ENCODE results near the gene OSGIN1. TPM values are rescaled to one million over a fixed set of nuclear protein-coding genes. Genes with fewer than 3 reads are reported as not detected.

Gene OSGIN1
- total RNA-seq, 1 experiment from 2014 or later = 6.4 TPM

DNA sequence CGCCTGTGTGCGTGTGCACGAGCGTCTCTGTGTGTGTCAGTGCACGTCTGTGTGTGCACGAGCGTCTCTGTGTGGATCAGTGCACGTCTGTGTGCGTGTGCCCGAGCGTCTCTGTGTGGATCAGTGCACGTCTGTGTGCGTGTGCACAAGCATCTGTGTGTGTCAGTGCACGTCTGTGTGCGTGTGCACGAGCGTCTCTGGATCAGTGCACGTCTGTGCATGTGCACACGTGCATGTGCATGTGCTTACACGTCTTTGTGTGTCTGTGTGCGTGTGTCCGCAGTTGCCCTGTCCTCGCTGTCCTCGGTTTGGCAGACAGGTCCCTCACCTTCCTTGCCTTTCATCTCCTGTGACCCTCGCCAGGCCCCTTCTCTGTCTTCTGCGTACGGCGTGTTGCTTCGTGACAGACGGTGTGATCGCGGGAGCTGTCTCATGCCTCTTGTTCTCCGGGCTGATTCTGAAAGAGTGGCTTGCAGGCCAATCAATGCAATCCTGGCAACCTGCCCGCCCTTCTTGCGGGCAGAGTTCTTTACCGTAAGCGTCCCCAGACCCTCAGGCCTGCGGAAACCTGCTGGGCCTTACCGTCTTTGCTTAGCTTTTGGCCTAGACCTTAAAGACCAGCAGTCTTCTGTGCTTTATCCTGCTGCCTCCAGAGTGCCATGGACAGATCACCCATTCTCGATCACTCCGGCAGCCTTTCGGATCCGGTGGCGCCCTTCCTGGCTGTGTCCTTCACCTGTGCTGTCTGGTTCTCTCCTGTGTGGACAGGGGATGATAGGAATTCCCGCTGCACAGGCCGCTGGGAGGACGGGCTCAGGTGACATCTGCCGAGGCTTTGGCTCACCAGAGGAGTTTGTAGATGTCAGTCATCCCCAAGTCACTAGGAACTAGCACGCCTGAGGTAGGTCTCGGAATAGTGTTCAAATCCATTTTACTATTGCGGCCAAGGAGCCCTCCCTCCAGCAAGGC, 35.6 kb upstream of the OSGIN1 start:
- Histone ChIP-seq H3K4me3 (no peak overlapping the region), H3K36me3 (peaks cover 9% of the 10 kb centered on the region), H3K27ac (no peak overlapping the region), H3K27me3 (replicated peaks) (no peaks in the 10 kb centered on the region), H3K9me3 (replicated peaks) (no peaks in the 10 kb centered on the region), H3K4me1 (replicated peaks) (no peaks in the 10 kb centered on the region)
- DNase-seq (ENCODE audit: low read depth in 1 of 2, low spot score in 2 of 2) = no peak

DNA sequence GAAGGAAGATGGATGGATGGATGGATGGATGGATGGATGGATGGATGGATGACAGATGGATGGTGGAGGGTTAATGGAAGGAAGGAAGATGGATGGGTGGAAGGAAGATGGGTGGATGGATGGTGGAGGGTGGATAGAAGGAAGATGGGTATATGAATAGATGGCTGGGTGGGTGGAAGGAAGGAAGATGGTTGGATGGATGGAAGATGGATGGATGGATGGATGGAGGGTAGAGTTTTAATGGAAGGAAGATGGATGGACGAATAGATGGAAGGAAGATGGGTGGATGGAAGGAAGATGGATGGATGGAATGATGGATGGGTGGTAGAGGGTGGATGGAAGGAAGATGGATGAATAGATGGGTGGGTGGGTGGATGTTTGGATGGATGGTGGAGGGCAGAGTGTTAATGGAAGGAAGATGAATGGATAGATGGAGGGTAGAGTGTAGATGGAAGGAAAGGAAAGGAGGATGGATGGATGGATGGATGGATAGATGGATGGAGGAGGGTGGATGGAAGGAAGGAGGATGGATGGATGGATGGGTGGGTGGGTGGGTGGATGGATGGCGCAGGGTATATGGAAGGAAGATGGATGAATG, 32.0 kb upstream of the OSGIN1 start:
- DNase-seq (ENCODE audit: low read depth in 1 of 2, low spot score in 2 of 2) = no peak
- no peak overlapping the region for H3K4me3 ChIP-seq
- peaks cover 6% of the 10 kb centered on the region for H3K36me3 ChIP-seq
- no peaks in the 10 kb centered on the region for H3K9me3 ChIP-seq (replicated peaks)
- H3K27me3 ChIP-seq (replicated peaks) = no peaks in the 10 kb centered on the region
- H3K4me1 ChIP-seq (replicated peaks) = no peaks in the 10 kb centered on the region
- H3K27ac ChIP-seq = no peak overlapping the region

DNA sequence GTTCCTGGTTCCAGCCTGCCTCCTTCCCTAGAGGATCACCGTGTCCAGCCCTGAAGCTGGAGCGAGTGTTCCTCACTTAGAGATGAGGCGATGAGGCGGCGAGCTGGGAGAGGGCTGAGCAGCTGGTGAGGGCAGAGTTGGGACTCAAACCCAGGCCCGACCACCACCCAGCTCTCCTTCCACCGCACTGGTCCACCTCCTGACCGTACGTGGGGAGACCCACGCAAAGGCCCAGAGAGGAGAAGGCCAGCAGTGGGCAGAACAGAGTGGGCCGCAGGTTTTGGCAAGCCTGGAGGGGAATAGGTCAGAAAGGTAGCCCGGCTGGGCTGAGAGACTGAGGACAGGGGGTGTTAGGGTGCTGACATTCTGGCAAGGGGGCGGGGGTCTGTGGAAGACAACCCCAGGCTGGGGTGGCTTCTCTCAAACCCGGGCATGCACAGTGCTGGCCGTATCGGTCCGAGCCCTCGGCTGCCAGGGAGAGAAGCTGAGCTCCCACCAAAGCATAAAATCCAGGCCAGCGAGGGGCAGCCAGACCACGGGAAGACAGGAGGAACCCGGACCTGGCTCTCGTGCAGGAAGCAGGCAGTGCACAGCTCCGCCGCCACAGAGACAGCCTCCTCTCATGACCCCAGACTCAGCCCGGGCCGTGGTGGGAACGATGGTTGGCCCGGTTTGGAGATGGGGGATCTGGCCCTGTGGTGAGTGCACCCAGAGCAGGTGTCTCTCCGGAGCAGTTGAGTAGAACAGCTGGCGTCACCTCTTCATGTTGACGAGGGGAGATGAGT, 29.3 kb upstream of the OSGIN1 start:
- H3K36me3 ChIP-seq = no peaks in the 10 kb centered on the region; the same call in 1 of the 2 replicates
- H3K27me3 ChIP-seq (replicated peaks) = no peaks in the 10 kb centered on the region
- H3K9me3 ChIP-seq (replicated peaks) = no peaks in the 10 kb centered on the region
- no peak overlapping the region for H3K27ac ChIP-seq
- no peak overlapping the region for H3K4me3 ChIP-seq
- no peak for DNase-seq (ENCODE audit: low read depth in 1 of 2, low spot score in 2 of 2)
- peaks cover 8% of the 10 kb centered on the region for H3K4me1 ChIP-seq (replicated peaks)

DNA sequence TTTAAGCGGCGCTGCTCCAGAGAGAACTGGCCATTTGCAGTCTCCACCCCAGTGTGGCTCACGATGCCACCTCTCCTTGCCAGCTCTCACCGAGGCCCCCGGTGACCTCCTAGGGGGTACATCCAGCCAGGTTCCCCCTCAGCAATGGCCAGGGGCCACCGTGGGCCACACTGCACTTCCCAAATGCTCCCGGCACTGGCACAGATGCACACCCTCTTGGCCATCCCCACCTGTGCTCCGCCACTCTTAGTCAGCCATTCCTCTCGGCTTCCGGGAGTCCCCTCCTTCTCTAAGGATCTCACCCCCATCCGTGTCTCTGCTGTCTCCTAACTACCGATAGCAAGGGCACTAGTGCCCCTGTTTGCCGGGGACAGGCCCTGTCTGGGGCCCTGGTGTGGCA, 28.4 kb upstream of the OSGIN1 start:
- Histone ChIP-seq H3K36me3 (no peaks in the 10 kb centered on the region), H3K4me3 (no peak overlapping the region), H3K4me1 (replicated peaks) (peaks cover 8% of the 10 kb centered on the region), H3K27me3 (replicated peaks) (no peaks in the 10 kb centered on the region), H3K27ac (no peak overlapping the region), H3K9me3 (replicated peaks) (no peaks in the 10 kb centered on the region)
- DNase-seq (ENCODE audit: low read depth in 1 of 2, low spot score in 2 of 2) = no peak

DNA sequence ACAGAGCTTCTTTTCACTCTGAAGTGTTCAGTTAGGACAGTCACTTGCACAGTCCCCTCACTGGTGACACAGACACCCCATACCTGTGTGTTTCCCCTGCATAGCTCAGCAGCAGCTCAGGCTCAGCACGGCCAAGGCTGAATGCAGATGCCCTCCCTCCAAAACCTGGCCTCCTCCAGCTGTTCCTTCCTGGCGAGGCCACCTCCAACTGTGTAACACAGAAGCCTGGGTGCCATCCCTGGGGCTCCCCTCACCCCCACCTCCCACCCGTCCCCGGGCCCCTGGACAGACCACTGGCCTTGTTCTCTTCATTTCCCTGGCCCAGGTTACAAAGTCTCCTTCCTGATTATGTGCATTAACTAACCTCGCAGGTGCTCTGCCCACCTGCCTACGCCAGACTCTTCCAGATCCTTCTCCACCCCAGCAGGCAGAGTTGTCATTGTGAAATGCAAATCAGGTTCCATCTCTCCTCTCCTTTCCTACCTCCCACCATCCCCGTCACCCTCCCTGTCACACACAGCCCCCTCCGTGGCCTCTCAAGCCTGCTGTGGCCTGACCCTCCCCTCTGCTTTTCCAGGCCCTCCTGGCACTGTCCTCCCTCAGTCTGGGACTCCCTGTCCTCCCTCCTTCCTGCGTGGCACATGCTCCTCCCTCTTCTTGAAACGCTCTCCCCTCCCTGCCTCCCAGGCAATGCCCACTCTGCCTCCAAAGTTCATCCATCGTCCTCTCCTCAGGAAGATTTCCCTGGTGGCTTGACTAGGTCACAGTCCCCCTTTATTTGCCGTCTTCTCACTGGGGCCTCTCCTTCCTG, 27.7 kb upstream of the OSGIN1 start:
- Histone ChIP-seq H3K36me3 (no peaks in the 10 kb centered on the region), H3K9me3 (replicated peaks) (no peaks in the 10 kb centered on the region), H3K27ac (no peak overlapping the region), H3K4me1 (replicated peaks) (peaks cover 8% of the 10 kb centered on the region), H3K4me3 (no peak overlapping the region), H3K27me3 (replicated peaks) (no peaks in the 10 kb centered on the region)
- DNase-seq (ENCODE audit: low read depth in 1 of 2, low spot score in 2 of 2) = no peak

DNA sequence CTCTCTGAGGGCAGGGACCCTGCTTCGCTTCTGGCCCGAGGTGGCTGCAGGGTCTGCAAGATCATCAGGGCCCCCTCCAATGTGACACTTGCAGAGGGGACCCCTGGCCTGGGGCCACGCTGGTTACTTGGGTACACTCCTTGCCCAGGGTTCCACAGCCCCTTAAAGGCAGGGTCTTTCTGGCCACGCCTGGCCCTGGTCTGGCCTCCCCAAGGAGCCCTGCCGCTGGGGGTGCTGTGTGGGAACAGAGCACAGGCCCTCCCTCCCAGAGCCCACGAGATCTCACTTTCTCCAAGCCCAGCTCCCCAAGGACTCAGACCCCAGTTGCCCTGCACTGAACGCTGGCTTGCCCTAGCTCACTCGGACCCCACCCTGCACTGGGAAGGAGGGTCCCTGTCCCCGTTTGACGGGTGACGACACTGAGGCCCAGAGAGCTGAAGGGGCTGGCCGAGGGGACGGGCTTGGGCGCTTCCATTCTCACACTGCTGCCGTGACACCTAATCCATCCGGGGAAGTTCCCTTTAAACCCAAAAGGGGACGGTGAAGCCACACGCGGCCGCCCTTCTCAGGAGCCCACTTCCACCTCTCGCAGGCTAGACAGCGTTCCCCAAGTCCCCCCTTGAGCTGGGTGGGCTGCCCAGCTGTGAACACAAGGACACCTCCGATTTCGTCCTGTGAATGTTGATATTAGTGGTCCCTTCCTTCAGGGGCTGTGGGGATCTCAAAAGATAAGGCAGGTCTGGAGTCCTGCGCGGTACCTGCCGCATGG, 26.9 kb upstream of the OSGIN1 start:
- H3K4me3 ChIP-seq = no peak overlapping the region
- no peaks in the 10 kb centered on the region for H3K36me3 ChIP-seq
- H3K4me1 ChIP-seq (replicated peaks) = peaks cover 8% of the 10 kb centered on the region
- no peaks in the 10 kb centered on the region for H3K27me3 ChIP-seq (replicated peaks)
- DNase-seq (ENCODE audit: low read depth in 1 of 2, low spot score in 2 of 2) = no peak
- no peaks in the 10 kb centered on the region; the same call in 1 of the 2 replicates for H3K9me3 ChIP-seq (replicated peaks)
- no peak overlapping the region for H3K27ac ChIP-seq

DNA sequence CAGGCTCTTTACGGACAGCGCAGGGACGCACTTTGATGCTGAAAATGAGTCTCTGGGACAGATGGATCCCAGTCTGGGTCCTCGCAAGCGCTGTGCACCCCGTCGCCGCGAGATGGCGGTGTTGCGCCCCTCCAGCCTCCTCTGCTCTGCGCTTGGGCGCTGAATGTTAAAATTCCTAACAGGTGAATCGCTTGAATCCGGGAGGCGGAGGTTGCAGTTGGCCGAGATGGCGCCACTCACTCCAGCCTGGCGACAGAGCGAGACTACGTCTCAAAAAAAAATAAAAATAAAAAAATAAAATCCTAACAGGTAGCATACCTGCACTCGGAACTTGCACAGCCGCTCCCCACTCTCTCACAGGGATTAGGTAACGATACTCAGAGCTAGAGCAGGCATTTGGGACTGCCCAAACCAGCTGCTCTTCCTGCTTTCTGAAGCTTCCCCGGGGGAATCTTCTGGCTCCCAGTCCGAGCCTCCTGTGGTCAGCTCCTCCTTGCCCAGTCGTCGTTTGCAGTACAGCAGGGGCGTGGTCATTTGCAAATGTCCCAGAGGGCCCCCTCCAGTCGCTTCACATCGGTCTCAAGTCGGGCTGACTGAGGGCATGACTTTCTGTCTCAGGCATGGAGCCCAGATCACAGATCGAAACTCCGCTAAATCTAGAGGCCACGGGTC, 26.2 kb upstream of the OSGIN1 start:
- no peaks in the 10 kb centered on the region; the same call in 1 of the 2 replicates for H3K9me3 ChIP-seq (replicated peaks)
- peak; percentile 44 to 77 for DNase-seq (ENCODE audit: low read depth in 1 of 2, low spot score in 2 of 2)
- no peaks in the 10 kb centered on the region for H3K27me3 ChIP-seq (replicated peaks)
- H3K36me3 ChIP-seq = no peaks in the 10 kb centered on the region
- H3K4me3 ChIP-seq = no peak overlapping the region
- peaks cover 8% of the 10 kb centered on the region for H3K4me1 ChIP-seq (replicated peaks)
- H3K27ac ChIP-seq = no peak overlapping the region

DNA sequence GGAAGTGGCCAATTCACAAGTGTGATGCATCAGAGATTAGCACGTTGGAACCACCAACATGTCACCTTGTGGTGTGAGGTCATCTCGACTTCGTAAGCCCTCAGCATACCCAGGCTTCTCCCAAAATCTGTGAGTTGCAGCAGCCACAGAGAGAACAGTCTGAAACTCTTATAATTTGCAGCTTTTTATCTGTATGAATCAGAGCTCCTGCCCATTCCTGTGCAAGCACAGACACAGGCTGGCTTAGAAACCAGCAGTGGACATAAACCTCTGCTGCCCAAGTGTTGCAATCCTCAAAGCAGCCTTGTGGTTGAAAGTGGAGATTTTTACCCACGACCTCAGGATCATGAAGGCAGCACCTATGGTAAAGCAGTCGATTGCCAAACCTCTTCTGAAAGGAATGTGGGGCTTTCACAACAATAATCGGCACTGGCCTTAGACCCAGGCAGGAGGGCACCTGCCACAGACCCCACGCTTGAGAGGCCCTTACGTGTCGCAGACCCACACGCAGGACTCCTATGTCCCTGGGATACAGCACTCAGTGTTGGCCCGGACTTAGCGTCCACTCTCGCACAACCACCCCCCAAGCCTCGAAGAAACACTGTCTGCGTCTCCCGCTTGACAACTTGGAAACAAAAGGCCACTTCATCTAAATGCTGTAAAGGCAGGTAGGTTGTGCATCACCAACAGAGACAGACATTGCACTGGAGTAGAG, 24.5 kb upstream of the OSGIN1 start:
- Histone ChIP-seq H3K27me3 (replicated peaks) (no peaks in the 10 kb centered on the region), H3K4me3 (no peak overlapping the region), H3K4me1 (replicated peaks) (peaks cover 8% of the 10 kb centered on the region), H3K27ac (no peak overlapping the region), H3K36me3 (no peaks in the 10 kb centered on the region), H3K9me3 (replicated peaks) (no peaks in the 10 kb centered on the region; the same call in 1 of the 2 replicates)
- DNase-seq (ENCODE audit: low read depth in 1 of 2, low spot score in 2 of 2) = no peak

DNA sequence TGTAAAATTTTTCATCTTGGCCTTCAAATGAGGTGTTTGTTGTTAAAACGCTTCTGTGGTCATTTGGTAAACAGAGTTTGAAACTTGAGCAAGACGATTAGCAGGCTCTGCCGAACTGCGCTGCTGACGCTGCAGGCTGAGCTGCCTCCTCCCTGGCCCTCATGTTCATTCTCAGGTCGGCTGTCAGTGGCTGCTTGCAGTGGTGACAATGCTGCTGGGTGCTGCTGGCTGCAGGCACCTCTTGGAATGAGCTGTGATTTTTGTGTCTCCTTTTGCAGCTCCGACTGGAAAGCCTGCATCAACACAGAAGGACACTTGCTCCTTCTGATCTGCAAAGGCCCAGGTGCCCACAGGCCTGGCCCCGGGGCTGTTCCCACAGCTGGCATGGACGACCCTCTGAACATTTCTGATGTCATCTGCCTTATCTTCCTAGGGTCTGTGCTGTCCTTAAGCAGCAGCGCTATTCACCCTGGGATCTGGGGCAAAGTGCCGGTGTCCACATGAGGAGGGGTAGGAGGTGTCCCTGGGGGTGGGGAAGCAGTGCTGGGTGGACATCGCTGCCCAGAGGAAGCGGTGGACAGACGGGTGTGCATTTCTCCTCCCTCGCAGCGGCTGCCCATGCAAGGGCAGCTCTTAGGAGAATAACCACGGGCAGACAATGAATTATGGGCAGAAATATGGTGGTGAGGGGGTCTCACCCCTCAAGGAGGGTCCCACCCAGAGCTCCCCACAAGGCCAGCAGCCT, 23.1 kb upstream of the OSGIN1 start:
- no peaks in the 10 kb centered on the region; the same call in 1 of the 2 replicates for H3K9me3 ChIP-seq (replicated peaks)
- no peak overlapping the region for H3K4me3 ChIP-seq
- DNase-seq (ENCODE audit: low read depth in 1 of 2, low spot score in 2 of 2) = no peak
- no peaks in the 10 kb centered on the region for H3K27me3 ChIP-seq (replicated peaks)
- no peaks in the 10 kb centered on the region for H3K36me3 ChIP-seq
- no peak overlapping the region for H3K27ac ChIP-seq
- peaks cover 8% of the 10 kb centered on the region for H3K4me1 ChIP-seq (replicated peaks)

DNA sequence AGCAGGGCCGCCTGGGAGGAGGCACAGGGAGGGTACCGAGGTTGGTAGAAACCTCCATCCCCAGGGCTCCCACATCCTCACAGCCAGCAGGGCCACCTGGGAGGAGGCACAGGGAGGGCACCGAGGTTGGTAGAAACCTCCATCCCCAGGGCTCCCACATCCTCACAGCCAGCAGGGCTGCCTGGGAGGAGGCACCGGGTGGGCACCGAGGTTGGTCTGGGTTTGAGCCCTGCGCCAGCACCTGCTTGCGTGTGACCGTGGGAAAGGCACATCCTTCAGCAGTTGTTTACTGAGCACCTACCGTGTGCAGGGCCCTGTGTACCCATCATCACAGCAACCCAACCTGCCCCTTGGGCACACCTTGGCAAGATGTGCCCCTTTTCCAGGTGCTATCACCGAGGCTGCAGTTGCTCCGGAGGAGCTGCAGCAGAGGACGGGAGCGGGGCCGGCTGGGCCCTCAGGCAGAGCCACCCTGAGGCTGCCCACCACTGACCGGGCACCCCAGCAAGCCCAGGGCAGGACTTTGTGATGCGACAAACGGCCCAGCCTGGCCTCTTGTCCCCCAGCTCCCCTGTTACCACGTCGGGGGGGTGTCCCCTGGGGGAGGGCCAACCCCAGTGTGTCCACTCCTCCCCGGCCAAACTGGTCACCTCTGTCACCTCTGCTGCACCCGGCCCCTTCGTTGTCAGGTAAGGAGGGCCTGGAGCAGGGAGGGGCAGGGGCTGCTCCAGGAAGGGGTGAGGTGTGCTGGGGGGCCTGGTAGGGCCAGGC, 22.1 kb upstream of the OSGIN1 start:
- no peaks in the 10 kb centered on the region; the same call in 1 of the 2 replicates for H3K9me3 ChIP-seq (replicated peaks)
- no peaks in the 10 kb centered on the region for H3K36me3 ChIP-seq
- no peak overlapping the region for H3K4me3 ChIP-seq
- peaks cover 8% of the 10 kb centered on the region for H3K4me1 ChIP-seq (replicated peaks)
- DNase-seq (ENCODE audit: low read depth in 1 of 2, low spot score in 2 of 2) = no peak
- H3K27me3 ChIP-seq (replicated peaks) = no peaks in the 10 kb centered on the region
- H3K27ac ChIP-seq = no peak overlapping the region

DNA sequence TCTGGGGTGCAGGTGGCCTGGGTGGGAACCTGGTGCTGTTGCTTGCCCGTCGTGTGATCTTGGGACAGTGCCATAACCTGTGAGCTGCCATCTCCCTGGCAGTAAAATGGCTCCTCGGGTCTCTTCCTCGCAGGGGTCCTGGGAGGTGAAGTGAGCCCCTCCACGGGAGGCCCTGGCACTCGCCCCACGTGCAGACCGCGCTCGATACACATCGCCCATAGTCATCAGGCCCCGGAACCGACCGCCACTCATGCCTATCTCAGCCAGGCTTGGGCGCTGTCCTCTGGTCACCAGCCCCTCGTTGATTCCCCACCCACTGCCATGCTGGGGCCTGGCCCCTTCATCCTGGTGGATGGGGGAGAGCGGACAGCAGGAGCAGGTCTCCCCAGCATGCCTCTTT, 21.5 kb upstream of the OSGIN1 start:
- Histone ChIP-seq H3K4me3 (no peak overlapping the region), H3K27ac (no peak overlapping the region), H3K27me3 (replicated peaks) (no peaks in the 10 kb centered on the region), H3K36me3 (no peaks in the 10 kb centered on the region), H3K4me1 (replicated peaks) (peaks cover 6% of the 10 kb centered on the region), H3K9me3 (replicated peaks) (no peaks in the 10 kb centered on the region; the same call in 1 of the 2 replicates)
- no peak for DNase-seq (ENCODE audit: low read depth in 1 of 2, low spot score in 2 of 2)

All from SJSA1 (cell line).